ENCODE data around the gene PACSIN2.
A peak's percentile ranks its signal among the peaks of the same experiment; 100 is the strongest.
"Not testable (repeated sequence)": the region's sequence is repeated elsewhere in the genome, so short reads cannot be mapped to it uniquely, and the experiment has no call there.

The PACSIN2 gene

DNA sequence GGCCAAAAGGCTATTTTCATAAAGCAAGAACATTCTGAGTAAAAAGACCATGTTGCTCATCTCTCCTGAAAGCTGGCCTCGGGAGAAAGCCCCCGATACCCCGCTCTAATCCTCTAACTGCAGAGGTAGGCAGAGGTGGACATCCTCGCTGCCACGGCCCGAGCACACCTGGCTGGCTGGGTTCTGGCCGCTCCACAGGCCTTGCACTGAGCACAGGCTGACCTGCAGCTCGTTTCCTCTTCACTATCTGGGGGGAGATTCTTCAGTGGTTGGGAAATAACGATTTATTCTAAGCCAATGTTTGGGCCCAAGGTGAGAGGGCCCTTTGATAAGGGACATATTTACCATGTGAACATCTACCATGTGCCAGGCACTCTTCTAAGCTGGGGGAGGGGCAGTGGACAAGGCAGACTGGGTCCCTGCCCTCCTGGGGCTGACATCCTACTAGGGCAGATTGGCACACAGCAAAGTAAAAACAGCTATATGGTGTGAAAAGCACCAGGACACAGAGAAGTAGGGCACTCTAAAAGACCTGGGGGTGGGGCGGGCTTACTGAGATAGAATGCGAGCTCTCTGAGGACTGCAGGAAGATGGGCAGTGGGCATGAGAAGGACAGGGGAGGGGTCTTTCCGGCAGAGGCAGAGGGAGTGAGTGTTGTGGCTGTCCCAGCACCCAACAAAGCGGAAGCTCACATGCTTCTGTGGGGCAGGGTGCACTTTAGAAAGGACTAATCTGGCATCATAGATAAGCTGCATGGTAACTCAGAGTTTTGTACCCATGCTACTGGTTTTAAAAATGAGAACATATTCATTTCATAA, 92.4 kb downstream of the PACSIN2 start:
- no peak for DNase-seq

DNA sequence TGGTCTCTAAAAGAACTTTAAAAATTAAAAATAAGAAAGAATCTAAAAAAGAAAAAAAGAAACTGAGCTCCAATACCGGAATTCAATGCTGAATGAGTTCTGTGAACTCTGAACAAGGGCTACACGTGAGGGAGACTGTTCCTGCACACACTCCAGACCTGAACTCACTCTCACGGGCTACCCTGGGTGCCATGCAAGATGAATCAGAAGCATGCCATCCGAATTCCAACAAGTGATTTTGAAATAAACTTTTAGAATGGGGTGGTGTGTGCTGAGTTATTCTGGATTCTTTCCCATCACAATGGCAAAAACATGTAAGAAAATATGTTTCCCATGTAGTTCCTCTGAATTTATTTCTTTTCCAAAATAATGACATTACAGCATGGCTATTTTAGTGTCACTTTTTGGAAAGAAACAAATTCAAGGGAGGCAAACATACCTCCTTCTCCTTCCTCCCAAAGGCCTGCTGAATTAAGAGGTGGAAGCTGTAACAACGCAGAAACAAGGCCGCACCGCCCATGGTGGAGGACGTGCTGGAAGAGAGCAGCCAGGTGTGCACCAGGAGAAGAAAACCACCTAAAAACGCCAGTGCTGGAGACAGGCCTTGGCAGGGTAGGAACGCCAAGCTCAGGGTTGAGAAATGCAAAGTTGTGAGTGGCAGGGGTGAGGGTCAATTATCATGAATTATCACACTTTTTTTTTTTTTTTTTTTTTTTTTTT, 94.7 kb downstream of the PACSIN2 start:
- no peak for DNase-seq

DNA sequence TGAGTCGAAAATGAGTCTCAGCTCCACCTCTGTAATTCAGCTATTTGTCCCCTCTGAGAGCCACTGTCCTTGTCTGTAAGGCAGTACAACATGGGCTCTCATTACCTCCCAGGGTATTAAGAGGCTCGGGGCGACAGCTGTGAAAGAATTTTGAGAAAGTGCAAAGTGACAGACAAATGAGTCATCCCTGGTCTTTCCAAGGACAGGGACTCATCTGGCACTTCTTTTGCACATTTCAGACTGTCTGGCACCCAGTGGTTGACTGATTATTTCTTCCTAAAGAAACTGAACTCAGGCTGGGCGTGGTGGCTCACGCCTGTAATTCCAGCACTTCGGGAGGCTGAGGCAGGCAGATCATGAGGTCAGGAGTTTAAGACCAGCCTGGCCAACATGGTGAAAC, 95.8 kb downstream of the PACSIN2 start:
- no peak for DNase-seq

GRCh38 chr22:42918500-42918899, 96.4 kb downstream of the PACSIN2 start:
- DNase-seq = no peak

GRCh38 chr22:42917358-42917757, 97.6 kb downstream of the PACSIN2 start:
- DNase-seq = not testable (repeated sequence)

- peak; percentile 37 for DNase-seq
Observed at GRCh38 chr22:42915980-42916765, 98.8 kb downstream of the PACSIN2 start.

DNA sequence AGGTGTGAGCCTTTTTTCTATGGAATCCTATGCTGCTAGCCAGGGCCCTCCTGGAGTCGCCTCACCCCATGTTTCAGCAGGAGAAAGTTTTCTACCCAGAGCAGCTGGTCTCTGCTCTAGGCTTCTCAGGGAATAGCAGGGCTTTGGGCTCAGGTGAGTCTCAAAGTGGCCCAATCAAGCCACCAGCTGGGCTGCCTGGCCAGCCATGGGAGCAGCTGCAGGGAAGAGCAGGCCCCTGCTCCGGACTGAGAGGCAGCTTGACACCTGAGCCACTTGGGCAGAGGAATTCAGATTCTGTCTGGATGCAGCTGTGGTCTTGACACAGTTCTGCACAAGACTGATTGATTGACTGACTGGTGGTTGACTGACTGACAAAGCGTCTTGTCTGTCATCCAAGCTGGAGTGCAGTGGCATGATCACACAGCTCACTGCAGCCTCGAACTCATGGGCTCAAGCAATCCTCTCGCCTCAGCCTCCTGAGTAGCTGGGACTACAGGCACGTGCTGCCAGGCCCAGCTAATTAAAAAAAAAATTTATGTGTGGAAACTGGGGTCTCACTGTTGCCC, 100.4 kb downstream of the PACSIN2 start:
- DNase-seq = no peak

- no peak for DNase-seq
Observed at GRCh38 chr22:42913874-42914510, 101.0 kb downstream of the PACSIN2 start.

GRCh38 chr22:42912059-42912458, 102.9 kb downstream of the PACSIN2 start:
- DNase-seq = no peak

DNA sequence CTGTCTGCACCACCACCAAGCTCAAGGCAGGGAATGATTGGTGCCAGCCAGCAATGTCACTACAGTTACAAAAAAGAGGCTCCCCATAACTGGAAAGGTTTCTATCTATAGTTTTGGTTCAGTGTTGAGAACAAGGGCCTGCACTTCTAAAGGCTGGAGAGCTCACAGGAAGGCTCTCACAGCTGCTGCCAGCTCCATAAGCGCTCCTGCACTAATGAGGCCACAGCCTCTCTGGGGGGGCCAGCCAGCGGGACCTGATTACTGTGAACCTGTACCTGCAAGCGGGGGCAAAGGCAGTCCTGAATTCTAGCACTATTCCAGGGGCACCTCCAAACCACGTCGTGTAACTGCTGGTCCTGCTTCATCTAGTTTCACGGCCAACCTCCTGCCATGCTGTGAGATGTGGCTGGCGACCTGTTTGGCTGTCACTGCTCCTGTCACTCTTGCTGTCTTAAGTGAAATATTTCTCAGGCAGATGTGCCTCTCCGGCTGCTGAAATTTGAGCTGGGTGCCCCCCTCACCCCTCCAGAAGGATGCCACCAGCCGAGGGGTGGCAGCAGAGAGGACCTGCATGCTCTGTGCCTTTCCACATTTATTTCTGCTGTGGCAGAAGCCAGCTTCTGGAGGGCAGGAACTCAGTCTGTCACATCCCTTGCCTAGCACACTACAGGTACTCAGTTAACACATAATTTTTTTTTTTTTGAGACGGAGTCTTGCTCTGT, 104.6 kb downstream of the PACSIN2 start:
- no peak for DNase-seq

DNA sequence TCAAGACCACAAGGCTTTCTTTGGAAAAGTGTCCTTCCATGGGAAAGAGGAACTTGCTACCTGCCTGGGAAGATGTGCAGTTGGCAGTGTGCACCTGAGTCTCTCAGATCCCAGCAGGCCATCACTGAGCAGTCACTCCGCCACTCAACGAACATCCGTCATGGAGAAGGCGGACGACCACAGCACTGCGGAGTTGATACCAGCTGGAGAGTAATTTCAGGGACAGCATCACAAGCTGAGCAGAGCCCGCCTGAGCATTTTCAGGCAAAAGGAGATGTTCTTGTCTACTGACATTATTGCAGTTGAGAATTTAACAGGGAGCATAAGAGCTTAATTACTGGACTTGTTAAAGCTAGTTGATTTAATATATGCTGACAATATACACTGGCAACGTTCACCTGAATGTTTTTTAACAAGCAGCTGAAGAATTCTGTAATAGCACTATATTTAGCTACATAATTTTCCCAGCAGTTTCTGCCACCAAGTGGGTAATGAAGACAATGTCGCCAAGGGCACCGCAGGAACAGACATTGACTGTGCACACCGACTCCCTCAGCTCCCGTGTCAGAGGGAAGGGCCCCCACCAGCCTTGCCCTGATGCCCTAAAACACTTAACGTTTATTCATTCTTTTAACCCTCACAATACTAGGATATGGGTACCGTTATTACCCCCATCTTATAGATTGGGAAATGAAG, 105.4 kb downstream of the PACSIN2 start:
- no peak for DNase-seq

GRCh38 chr22:42908374-42908746, 106.6 kb downstream of the PACSIN2 start:
- DNase-seq = no peak

DNA sequence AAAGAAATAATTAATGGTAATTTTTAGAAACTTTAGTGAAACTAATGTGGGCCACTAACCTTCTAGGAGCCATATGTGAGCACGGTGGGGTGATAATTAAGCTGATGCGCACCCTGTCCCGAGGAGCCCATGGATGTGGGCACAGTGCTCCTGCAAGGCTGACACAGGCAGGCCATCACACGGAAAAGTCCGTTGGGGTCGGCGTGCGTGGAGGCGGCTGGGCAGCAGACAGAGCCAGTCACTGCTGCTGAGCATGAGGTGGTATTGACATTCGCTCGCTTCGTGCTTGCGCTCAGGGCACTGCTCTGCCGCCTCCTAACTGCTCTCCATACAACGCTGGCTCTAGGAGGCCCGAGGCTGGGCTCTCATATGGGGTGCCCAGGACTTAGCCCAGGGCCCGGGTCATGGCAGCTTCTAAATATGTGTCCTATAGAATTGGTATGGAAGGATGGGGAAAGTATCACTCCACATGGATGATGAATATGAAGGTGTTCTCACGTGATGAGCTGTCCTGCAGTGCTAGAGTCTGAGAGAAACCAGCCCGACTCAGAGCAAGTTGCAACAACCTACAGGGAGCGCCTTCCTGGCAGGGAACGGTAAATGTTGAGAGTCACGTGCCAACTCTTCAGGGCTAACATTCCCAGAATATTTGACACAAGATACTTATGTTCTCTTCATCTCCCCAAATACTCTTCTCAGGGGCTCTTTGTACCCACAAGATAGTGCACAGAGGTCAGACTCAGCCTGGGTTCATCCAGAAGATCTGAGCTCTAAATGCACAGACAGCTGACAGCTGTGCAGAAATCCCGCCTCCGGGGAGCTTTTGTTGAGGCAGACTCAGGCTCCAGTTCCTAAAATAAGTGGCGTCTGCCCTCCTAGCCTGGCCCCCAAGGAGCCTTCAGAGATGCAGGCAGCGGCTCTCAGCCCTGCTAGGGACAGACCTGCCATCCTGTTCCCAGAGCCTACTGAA, 107.3 kb downstream of the PACSIN2 start:
- DNase-seq = no peak

DNA sequence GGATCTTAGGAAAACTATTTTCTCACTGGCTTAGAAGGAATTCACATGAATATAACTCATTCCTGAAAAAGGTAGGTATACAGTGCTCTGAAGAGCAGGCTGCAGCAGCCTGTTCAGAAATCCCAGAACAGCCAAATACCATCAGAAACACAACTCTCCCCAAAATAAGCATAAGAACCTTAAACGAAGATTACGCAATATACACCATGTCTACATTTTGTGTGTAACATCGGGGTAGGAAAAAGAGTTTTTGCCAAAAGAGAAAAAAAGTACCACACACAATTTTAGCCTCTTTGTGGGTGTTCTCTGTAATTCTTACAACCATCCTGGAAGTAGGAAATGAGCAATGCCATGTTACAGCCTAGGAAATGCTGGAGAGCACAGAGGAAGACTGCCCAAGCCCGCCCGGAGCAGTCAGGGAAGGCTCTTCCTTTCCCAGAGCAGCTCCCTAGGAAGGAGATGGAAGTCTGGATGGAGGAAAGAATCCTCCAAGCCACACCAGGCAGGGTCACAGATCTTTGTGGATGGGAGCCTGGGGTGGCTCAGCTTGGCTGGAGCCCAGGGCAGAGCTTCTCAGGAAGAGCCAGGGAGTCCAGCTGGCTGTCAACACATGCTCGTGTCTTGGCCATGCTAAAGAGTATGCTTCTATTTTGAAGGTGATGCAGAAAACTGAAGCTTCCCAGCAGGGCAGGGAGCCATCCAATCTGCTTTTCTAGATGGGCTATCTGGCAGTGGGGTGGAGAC, 108.2 kb downstream of the PACSIN2 start:
- no peak for DNase-seq

GRCh38 chr22:42905702-42906183, 109.2 kb downstream of the PACSIN2 start:
- peak; percentile 67 for DNase-seq

DNA sequence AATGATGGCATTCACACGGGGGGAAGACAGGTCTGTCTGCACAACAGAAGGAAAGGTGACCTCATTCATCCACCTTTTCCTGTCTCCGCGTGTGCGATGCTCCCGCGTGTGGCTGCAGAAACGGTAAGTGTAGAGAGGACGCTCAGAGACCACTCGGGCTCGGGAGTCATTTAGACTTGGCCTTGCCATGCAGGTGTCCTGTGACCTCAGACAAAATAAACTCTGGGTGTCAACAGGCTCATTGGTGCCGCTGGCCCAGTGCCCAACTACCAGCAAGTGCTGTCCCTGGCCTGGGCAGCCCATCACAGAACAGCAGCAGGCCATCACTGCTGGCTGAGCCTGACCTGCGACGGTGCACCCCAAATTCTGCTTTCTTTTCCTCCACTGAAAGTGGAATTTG, 109.7 kb downstream of the PACSIN2 start:
- no peak for DNase-seq

DNA sequence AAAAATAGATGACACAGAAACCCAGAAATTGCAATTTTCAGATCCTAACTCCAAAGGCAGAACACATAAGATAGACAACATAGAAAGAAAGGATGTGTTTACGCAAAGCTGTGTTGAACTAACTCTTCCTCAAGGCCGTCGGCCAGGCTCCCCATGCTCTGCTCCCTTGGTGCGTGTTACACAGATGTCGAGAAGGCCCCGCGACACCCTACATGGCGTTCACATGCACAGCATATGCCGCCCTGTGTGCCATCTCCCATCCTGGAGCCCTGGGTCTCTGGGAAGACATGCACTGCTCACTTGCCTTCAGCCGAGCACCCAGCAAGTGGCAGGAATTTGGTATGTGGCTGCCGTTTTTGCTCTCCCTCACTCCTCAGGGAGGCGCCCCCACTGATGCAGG, 110.9 kb downstream of the PACSIN2 start:
- no peak for DNase-seq

- DNase-seq = no peak
Observed at GRCh38 chr22:42902875-42903510, 112.0 kb downstream of the PACSIN2 start.
